Lower lobe of right lung (tissue), 2 donors: ENCODE results near the gene ICAM1. TPM values are rescaled to one million over a fixed set of nuclear protein-coding genes. Genes with fewer than 3 reads are reported as not detected.

ENCODE experiments used
- ATAC-seq, 2 donors: fragments of 200-7000 bp; cut with Tn5 transposase; one replicate each; pipeline ENCODE4 v1.9.1; 2020 to 2022; ENCODE audit warnings: mild to moderate bottlenecking in 2 of 2, moderate library complexity in 2 of 2
- DNase-seq: peaks from one replicate; pipeline ENCODE4 v3.0.0-alpha.2; 2020
- H3K27ac ChIP-seq: fragments of 200-600 bp; one replicate; pipeline ENCODE4 v1.8.0; 2022
- H3K27me3 ChIP-seq: fragments of 200-600 bp; one replicate; pipeline ENCODE4 v1.8.0; 2022; ENCODE audit warnings: low read depth
- H3K36me3 ChIP-seq: fragments of 200-600 bp; one replicate; pipeline ENCODE4 v1.8.0; 2022; ENCODE audit warnings: mild to moderate bottlenecking
- H3K4me1 ChIP-seq: fragments of 200-600 bp; one replicate; pipeline ENCODE4 v1.8.0; 2022
- H3K4me3 ChIP-seq: fragments of 200-600 bp; one replicate; pipeline ENCODE4 v1.8.0; 2022; ENCODE audit warnings: mild to moderate bottlenecking
- H3K9me3 ChIP-seq: fragments of 200-600 bp; one replicate; pipeline ENCODE4 v1.8.0; 2022
- intact Hi-C: fragments of 100-400 bp; cut with DNase I; formaldehyde crosslinking; loops from one replicate; pipeline ENCODE4 v1.11.0; 2022
- long read RNA-seq: library from polyadenylated mRNA; unstranded; transcript quantifications from one replicate; pipeline ENCODE4 v2.0.0, GENCODE V29; 2021
- total RNA-seq: library from RNA; stranded (reverse); fragmentation: NEBNext Ultra II Directional; extraction: Animal tissue kit (Norgen Biotek cat#: 25700); gene quantifications from one replicate; pipeline ENCODE4 v1.2.1, GENCODE V29; 2021
- TF ChIP-seq, protein P1 (sequence below): fragments of 200-600 bp; IDR thresholded peaks from one replicate; pipeline ENCODE4 v1.8.0; 2022; ENCODE audit warnings: antibody characterized with exemption, mild to moderate bottlenecking
- donor health status: DM: no; HTN: yes; CAD: no; lungs with severe emphysema.

Gene ICAM1, protein sequence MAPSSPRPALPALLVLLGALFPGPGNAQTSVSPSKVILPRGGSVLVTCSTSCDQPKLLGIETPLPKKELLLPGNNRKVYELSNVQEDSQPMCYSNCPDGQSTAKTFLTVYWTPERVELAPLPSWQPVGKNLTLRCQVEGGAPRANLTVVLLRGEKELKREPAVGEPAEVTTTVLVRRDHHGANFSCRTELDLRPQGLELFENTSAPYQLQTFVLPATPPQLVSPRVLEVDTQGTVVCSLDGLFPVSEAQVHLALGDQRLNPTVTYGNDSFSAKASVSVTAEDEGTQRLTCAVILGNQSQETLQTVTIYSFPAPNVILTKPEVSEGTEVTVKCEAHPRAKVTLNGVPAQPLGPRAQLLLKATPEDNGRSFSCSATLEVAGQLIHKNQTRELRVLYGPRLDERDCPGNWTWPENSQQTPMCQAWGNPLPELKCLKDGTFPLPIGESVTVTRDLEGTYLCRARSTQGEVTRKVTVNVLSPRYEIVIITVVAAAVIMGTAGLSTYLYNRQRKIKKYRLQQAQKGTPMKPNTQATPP
- 95.9 TPM for total RNA-seq
- long read RNA-seq, transcript ICAM1-201 (7 exons, 3,252 nt), result major isoform, 127 of 276 reads
- long read RNA-seq, partial matches to known transcripts, result 139 of 276 reads
- long read RNA-seq, other reads (novel, unspliced or antisense), result 10 of 276 reads

DNA sequence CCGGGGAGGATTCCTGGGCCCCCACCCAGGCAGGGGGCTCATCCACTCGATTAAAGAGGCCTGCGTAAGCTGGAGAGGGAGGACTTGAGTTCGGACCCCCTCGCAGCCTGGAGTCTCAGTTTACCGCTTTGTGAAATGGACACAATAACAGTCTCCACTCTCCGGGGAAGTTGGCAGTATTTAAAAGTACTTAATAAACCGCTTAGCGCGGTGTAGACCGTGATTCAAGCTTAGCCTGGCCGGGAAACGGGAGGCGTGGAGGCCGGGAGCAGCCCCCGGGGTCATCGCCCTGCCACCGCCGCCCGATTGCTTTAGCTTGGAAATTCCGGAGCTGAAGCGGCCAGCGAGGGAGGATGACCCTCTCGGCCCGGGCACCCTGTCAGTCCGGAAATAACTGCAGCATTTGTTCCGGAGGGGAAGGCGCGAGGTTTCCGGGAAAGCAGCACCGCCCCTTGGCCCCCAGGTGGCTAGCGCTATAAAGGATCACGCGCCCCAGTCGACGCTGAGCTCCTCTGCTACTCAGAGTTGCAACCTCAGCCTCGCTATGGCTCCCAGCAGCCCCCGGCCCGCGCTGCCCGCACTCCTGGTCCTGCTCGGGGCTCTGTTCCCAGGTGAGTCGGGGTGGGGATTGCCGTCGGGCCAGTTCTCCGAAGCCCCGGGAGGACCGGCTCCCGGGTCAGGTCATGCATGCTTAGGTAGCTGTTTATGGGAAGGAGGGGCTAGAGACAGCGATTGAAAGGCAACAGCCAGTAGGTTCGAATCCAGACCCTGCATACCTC is at the start of gene ICAM1:
Gene ICAM1, plus strand, starts transcription at position 505 of the 779 bp plus-strand sequence. Its CDS starts 40 bp downstream, at position 545.
- intact Hi-C loops, result loop anchor here (5.0 kb wide), 1 partner anchor 116 kb away; no protein-coding TSS in a partner anchor
- Histone ChIP-seq H3K9me3 (no peaks in the 10 kb centered on the region), H3K27me3 (no peaks in the 10 kb centered on the region), H3K27ac (peak within 1 kb of the TSS; percentile 96), H3K36me3 (peaks cover 16% of the 10 kb centered on the region), H3K4me1 (peaks cover 80% of the 10 kb centered on the region), H3K4me3 (peak within 1 kb of the TSS; percentile 86)
- TF ChIP-seq, protein P1, sequence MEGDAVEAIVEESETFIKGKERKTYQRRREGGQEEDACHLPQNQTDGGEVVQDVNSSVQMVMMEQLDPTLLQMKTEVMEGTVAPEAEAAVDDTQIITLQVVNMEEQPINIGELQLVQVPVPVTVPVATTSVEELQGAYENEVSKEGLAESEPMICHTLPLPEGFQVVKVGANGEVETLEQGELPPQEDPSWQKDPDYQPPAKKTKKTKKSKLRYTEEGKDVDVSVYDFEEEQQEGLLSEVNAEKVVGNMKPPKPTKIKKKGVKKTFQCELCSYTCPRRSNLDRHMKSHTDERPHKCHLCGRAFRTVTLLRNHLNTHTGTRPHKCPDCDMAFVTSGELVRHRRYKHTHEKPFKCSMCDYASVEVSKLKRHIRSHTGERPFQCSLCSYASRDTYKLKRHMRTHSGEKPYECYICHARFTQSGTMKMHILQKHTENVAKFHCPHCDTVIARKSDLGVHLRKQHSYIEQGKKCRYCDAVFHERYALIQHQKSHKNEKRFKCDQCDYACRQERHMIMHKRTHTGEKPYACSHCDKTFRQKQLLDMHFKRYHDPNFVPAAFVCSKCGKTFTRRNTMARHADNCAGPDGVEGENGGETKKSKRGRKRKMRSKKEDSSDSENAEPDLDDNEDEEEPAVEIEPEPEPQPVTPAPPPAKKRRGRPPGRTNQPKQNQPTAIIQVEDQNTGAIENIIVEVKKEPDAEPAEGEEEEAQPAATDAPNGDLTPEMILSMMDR, result peak; percentile 26
- ATAC-seq (peak; percentile 80 to 86), DNase-seq (peak; percentile 92)

DNA sequence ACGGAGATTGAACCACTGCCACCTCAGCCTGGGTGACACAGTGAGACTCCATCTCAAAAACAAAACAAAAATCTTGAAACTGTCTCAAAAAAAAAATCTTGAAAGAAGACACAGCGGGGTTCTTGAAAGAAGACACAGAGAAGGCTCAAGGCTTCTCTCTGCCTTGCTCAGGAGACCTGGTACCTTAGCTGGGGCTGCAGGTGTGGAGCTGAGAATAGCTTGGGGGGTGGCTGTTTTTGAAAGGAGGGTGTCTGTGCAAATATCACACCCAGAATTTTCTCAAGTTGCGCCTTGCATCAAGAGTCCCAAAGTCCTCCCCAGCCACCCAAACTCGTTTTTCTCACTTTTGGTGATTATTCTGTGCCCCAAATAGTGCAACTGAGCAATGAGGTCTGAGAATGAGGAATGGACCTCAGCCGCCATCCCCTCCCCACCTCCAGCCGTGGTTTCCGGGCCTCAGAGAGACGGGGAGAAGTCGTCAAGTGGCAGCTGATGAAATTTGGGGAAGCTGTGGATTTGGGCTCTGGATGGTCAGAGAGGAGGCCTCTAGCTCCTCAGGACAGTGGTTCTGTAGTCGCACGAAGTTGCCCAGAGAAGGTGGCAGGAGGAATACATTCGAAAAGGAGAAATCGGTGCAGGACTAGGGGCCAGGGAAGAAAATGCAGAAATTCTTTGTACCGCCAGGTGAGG is 48.6 kb upstream of the ICAM1 start:
- Histone ChIP-seq H3K27me3 (no peaks in the 10 kb centered on the region), H3K36me3 (peaks cover 14% of the 10 kb centered on the region), H3K9me3 (no peaks in the 10 kb centered on the region), H3K4me1 (peaks cover 3% of the 10 kb centered on the region), H3K27ac (no peak overlapping the region), H3K4me3 (no peak overlapping the region)
- no peak for ATAC-seq
- DNase-seq, result no peak
- intact Hi-C loops, result no loop called here
- TF ChIP-seq, protein P1, result no peak

DNA sequence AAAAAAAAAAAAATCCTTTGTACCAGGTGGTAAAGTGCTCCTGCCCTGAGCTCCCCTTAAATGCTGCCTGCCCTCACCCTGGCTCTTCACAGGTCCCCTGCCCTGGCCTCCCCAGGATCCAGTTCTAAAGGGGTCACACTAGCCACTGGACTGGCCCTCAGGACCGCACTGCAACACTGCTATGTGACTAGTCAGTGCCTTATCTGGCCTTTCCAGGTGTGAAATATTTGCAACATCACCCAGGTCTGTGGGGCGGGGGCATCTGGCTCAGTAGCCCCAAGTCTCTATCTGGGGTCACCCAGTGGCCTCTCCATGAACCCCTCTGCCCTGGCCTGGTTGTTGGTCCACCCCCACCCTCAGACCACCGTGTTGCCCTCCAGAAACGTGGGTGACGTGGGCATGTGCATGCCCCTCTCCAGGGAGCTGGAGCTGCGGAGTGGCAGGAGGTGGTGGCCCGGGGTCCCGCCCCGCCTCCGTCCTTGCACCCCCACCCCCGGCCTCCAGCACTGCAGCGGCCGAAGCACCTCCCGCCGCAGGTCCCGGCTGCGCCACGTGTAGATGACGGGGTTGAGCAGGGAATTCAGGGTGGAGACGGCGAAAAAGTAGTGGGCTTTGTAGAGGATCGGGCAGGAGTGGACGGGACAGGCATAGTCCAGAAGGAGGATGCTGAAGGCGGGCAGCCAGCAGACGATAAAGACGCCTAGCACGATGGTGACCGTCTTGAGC is 47.3 kb upstream of the ICAM1 start:
- intact Hi-C loops, result no loop called here
- H3K4me3 ChIP-seq, result no peak overlapping the region
- DNase-seq (no peak), ATAC-seq (no peak)
- peaks cover 13% of the 10 kb centered on the region for H3K4me1 ChIP-seq
- no peaks in the 10 kb centered on the region for H3K27me3 ChIP-seq
- H3K9me3 ChIP-seq, result no peaks in the 10 kb centered on the region
- H3K36me3 ChIP-seq, result peaks cover 14% of the 10 kb centered on the region
- TF ChIP-seq, protein P1, result no peak
- no peak overlapping the region for H3K27ac ChIP-seq

DNA sequence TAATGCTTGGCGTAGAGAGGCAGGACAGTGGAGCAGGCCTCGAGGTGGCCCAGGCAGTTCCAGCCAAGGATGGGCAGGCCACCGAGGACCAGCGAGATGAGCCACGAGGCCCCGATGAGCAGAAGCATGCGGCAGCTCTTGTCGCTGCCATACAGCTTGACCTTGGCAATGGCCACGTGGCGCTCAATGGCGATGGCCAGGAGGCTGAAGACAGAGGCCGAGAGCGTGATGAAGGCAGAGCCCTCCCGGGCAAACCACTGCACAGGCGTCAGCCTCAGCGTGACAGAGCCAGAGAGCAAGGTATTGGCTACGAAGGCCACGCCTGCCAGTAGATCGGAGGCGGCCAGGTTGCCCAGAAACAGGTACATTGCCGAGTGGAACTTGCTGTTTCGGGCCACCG is 46.6 kb upstream of the ICAM1 start:
- Histone ChIP-seq H3K27ac (no peak overlapping the region), H3K27me3 (no peaks in the 10 kb centered on the region), H3K4me1 (peaks cover 20% of the 10 kb centered on the region), H3K36me3 (peaks cover 14% of the 10 kb centered on the region), H3K4me3 (no peak overlapping the region), H3K9me3 (no peaks in the 10 kb centered on the region)
- ATAC-seq (no peak), DNase-seq (no peak)
- TF ChIP-seq, protein P1, result no peak
- intact Hi-C loops, result no loop called here
